Glutamatergic neuron (in vitro differentiated cells): Measurements from ENCODE around the gene SEMA4D. TPM values are rescaled to one million over a fixed set of nuclear protein-coding genes. Genes with fewer than 3 reads are reported as not detected.

ENCODE experiments used
- DNase-seq: peaks from one replicate; pipeline ENCODE4 v3.0.0; 2022
- H3K27ac Mint-ChIP-seq: one replicate; pipeline ENCODE4 v1.8.0; 2020; ENCODE audit warnings: mild to moderate bottlenecking, mixed read lengths, inconsistent platforms; ENCODE audit not compliant: unreplicated experiment
- H3K27me3 Mint-ChIP-seq: one replicate; pipeline ENCODE4 v1.8.0; 2020; ENCODE audit warnings: mild to moderate bottlenecking, moderate library complexity, mixed read lengths, inconsistent platforms; ENCODE audit not compliant: unreplicated experiment
- H3K36me3 Mint-ChIP-seq: one replicate; pipeline ENCODE4 v1.8.0; 2020; ENCODE audit warnings: mild to moderate bottlenecking, mixed read lengths, inconsistent platforms; ENCODE audit not compliant: unreplicated experiment
- H3K4me1 Mint-ChIP-seq: one replicate; pipeline ENCODE4 v1.8.0; 2020; ENCODE audit warnings: mild to moderate bottlenecking, low read depth, mixed read lengths, inconsistent platforms; ENCODE audit not compliant: unreplicated experiment
- H3K4me3 Mint-ChIP-seq: one replicate; pipeline ENCODE4 v1.8.0; 2020; ENCODE audit warnings: mild to moderate bottlenecking, mixed read lengths, inconsistent platforms; ENCODE audit not compliant: unreplicated experiment
- H3K9me3 Mint-ChIP-seq: one replicate; pipeline ENCODE4 v1.8.0; 2020; ENCODE audit warnings: mild to moderate bottlenecking, moderate library complexity, mixed read lengths, inconsistent platforms; ENCODE audit not compliant: unreplicated experiment
- total RNA-seq: library from RNA; stranded (reverse); fragmentation: NEBNext Ultra II Directional; extraction: Animal tissue kit (Norgen Biotek cat#: 25700); gene quantifications from one replicate; pipeline ENCODE4 v1.2.1, GENCODE V29; 2021; ENCODE audit not compliant: unreplicated experiment
- TF ChIP-seq, protein P1 (sequence below): fragments of 200-600 bp; sonication (generic); IDR thresholded peaks from one replicate; pipeline ENCODE4 v1.5.0; 2021; ENCODE audit not compliant: partially characterized antibody, unreplicated experiment

Gene SEMA4D
- total RNA-seq, 1 donor from 2014 or later = 192 TPM

- no peak overlapping the region for H3K27ac Mint-ChIP-seq
- DNase-seq = no peak
- peaks cover 13% of the 10 kb centered on the region for H3K27me3 Mint-ChIP-seq
- H3K4me3 Mint-ChIP-seq = no peak overlapping the region
- H3K36me3 Mint-ChIP-seq = peaks cover 24% of the 10 kb centered on the region
- TF ChIP-seq, protein P1, sequence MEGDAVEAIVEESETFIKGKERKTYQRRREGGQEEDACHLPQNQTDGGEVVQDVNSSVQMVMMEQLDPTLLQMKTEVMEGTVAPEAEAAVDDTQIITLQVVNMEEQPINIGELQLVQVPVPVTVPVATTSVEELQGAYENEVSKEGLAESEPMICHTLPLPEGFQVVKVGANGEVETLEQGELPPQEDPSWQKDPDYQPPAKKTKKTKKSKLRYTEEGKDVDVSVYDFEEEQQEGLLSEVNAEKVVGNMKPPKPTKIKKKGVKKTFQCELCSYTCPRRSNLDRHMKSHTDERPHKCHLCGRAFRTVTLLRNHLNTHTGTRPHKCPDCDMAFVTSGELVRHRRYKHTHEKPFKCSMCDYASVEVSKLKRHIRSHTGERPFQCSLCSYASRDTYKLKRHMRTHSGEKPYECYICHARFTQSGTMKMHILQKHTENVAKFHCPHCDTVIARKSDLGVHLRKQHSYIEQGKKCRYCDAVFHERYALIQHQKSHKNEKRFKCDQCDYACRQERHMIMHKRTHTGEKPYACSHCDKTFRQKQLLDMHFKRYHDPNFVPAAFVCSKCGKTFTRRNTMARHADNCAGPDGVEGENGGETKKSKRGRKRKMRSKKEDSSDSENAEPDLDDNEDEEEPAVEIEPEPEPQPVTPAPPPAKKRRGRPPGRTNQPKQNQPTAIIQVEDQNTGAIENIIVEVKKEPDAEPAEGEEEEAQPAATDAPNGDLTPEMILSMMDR = no peak
- peaks cover 29% of the 10 kb centered on the region for H3K9me3 Mint-ChIP-seq
- H3K4me1 Mint-ChIP-seq = peaks cover 12% of the 10 kb centered on the region
Measured at GRCh38 chr9:89382026-89382986, 115.6 kb downstream of the SEMA4D start.

- H3K9me3 Mint-ChIP-seq = peaks cover 32% of the 10 kb centered on the region
- H3K27ac Mint-ChIP-seq = no peak overlapping the region
- no peak overlapping the region for H3K4me3 Mint-ChIP-seq
- peaks cover 17% of the 10 kb centered on the region for H3K27me3 Mint-ChIP-seq
- peaks cover 33% of the 10 kb centered on the region for H3K36me3 Mint-ChIP-seq
- peaks cover 20% of the 10 kb centered on the region for H3K4me1 Mint-ChIP-seq
- TF ChIP-seq, protein P1 = no peak
- no peak for DNase-seq
Measured at GRCh38 chr9:89381308-89381609, 116.7 kb downstream of the SEMA4D start.

DNA sequence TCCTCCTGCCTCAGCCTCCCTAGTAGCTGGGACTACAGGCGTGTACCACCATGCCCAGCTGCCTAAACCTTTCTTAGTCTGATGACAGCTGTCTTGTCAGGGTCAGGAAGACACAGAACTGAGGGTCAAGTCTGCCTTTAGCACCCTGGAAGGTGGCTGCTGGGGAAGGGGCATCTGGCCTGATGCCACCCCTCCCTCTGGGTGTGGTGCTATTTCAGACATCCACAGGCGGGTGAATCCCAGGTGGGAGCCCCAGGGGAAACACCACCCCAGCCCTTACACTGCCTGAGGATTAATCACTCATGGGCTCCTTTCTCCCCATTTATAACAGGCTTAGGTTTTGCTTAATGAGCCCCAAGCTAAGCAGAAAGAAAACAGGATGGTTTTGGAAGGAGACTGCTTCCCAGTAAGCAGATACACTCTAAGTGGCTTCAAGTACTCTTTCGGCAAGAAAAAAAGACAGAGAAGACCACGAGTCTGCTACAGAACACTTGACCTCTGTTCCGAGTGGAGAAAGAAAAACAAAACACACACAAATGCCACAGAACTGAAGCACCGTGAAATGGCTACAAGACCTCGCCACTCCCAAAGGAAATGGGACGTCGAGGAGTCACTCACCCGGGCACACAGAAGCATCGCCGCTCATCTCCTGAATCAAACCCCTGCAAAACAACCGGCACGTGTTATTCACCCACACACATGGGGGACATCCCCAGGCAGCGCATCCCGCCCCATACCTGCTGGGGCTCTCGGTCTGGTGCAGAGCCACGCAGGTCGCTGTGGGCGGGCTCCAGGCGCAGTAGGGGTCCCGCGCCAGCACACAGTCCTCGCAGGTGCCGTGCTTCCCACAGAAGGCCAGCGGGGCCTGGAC, 117.2 kb downstream of the SEMA4D start:
- Mint-ChIP-seq H3K9me3 (peaks cover 35% of the 10 kb centered on the region), H3K36me3 (peaks cover 33% of the 10 kb centered on the region), H3K27me3 (peaks cover 17% of the 10 kb centered on the region), H3K27ac (no peak overlapping the region), H3K4me3 (no peak overlapping the region), H3K4me1 (peaks cover 22% of the 10 kb centered on the region)
- no peak for DNase-seq
- TF ChIP-seq, protein P1 = no peak

- Mint-ChIP-seq H3K4me1 (peaks cover 24% of the 10 kb centered on the region), H3K27me3 (peaks cover 18% of the 10 kb centered on the region), H3K27ac (no peak overlapping the region), H3K36me3 (peaks cover 33% of the 10 kb centered on the region), H3K9me3 (peaks cover 33% of the 10 kb centered on the region), H3K4me3 (no peak overlapping the region)
- TF ChIP-seq, protein P1 = no peak
- no peak for DNase-seq
Measured at GRCh38 chr9:89379508-89380115, 118.3 kb downstream of the SEMA4D start.
